GM12878 (cell line): ENCODE results near the gene BSND. TPM values are rescaled to one million over a fixed set of nuclear protein-coding genes. Genes with fewer than 3 reads are reported as not detected.

Experiments used
- ATAC-seq: fragments of 200-7000 bp; cut with Tn5 transposase; 3 replicates; pipeline ENCODE4 v1.9.1; 2020; ENCODE audit warnings: mild to moderate bottlenecking, moderate library complexity
- BruUV-seq: library from RNA; stranded (reverse); fragments of 400-500 nt; replicated peaks from 2 replicates; lab custom pipeline; 2021; lab: Mats Ljungman, UMichigan
- CTCF ChIA-PET: fragments of 300-600 bp; sonication (Branson Sonifier 250); formaldehyde crosslinking; extraction: SDS; loops from one replicate; lab custom pipeline; 2021; ENCODE audit warnings: inconsistent platforms; lab: Yijun Ruan, JAX
- POLR2A ChIA-PET: fragments of 350-600 bp; formaldehyde crosslinking; extraction: SDS; loops from one replicate; lab custom pipeline; 2021; ENCODE audit warnings: inconsistent platforms; lab: Charles Lee
- RAD21 ChIA-PET: fragments of 300-600 bp; sonication (Branson Sonifier 250); formaldehyde crosslinking; loops from one replicate; lab custom pipeline; 2023; ENCODE audit warnings: antibody characterized with exemption; ENCODE audit not compliant: unreplicated experiment; lab: Charles Lee
- SMC1A ChIA-PET: fragments of 300-600 bp; sonication (Branson Sonifier 250); formaldehyde crosslinking; loops from one replicate; lab custom pipeline; 2023; ENCODE audit not compliant: unreplicated experiment, uncharacterized antibody; lab: Charles Lee
- DNase-seq: peaks from one replicate; pipeline ENCODE4 v3.0.0-alpha.2; 2011; ENCODE audit warnings: low read depth, low spot score
- FAIRE-seq: peaks from 3 replicates; lab custom pipeline; 2011; peaks lifted over from hg19 to GRCh38; lab: Jason Lieb, UNC
- H2AFZ ChIP-seq: 2 replicates; pipeline ENCODE4 v1.6.0; 2011; ENCODE audit warnings: low read depth, low read length, control low read depth; ENCODE audit not compliant: control insufficient read depth
- H3K27ac ChIP-seq: 2 replicates; pipeline ENCODE4 v1.5.1; 2011; ENCODE audit warnings: control low read depth; ENCODE audit not compliant: control insufficient read depth, insufficient read depth
- H3K27me3 ChIP-seq, 2 experiments: replicated peaks in 1 of 2; 2 replicates each; pipeline versions ENCODE4 v1.6.0 to v1.6.1; 2011; ENCODE audit warnings: low read length in 1 of 2; ENCODE audit not compliant: control insufficient read depth in 2 of 2, insufficient read depth in 2 of 2
- H3K36me3 ChIP-seq, 2 experiments: 2 replicates each; pipeline ENCODE4 v1.5.1; 2011; ENCODE audit warnings: low read length in 1 of 2; ENCODE audit not compliant: control insufficient read depth in 2 of 2, insufficient read depth in 2 of 2
- H3K4me1 ChIP-seq: 2 replicates; pipeline ENCODE4 v1.6.1; 2011; ENCODE audit warnings: mild to moderate bottlenecking, low read length, moderate library complexity, mixed read lengths; ENCODE audit not compliant: control insufficient read depth, insufficient read depth
- H3K4me2 ChIP-seq: 2 replicates; pipeline ENCODE4 v1.6.0; 2011; ENCODE audit warnings: control low read depth; ENCODE audit not compliant: control insufficient read depth, insufficient read depth
- H3K4me3 ChIP-seq: fragments of 200-600 bp; sonication (generic); 2 replicates; pipeline ENCODE4 v1.5.1; 2016
- H3K79me2 ChIP-seq: 2 replicates; pipeline ENCODE4 v1.6.0; 2011; ENCODE audit warnings: low read length; ENCODE audit not compliant: control insufficient read depth, insufficient read depth
- H3K9ac ChIP-seq: 2 replicates; pipeline ENCODE4 v1.8.0; 2011; ENCODE audit warnings: low read length, control low read depth, mixed read lengths; ENCODE audit not compliant: control insufficient read depth, insufficient read depth
- H3K9me3 ChIP-seq: replicated peaks from 3 replicates; pipeline ENCODE4 v1.5.1; 2011; ENCODE audit warnings: mild to moderate bottlenecking, low read length; ENCODE audit not compliant: control insufficient read depth, insufficient read depth
- H4K20me1 ChIP-seq: 2 replicates; pipeline ENCODE4 v1.6.0; 2011; ENCODE audit not compliant: control insufficient read depth, insufficient read depth
- ATF2 ChIP-seq: IDR thresholded peaks from 2 replicates; pipeline ENCODE4 v1.6.1; 2012; ENCODE audit warnings: low read length, inconsistent platforms
- BMI1 ChIP-seq: fragments of 450-650 bp; IDR thresholded peaks from 2 replicates; pipeline ENCODE4 v1.6.1; 2016; ENCODE audit warnings: mild to moderate bottlenecking, moderate library complexity, borderline replicate concordance
- BRCA1 ChIP-seq: IDR thresholded peaks from 2 replicates; pipeline ENCODE4 v1.6.1; 2011; ENCODE audit warnings: low read depth, low read length, improper control_type of control experiment
- CBX5 ChIP-seq: sonication (generic); IDR thresholded peaks from 2 replicates; pipeline ENCODE4 v1.6.1; 2016; ENCODE audit warnings: low read depth, moderate library complexity, mild to moderate bottlenecking, inconsistent platforms
- CHD4 ChIP-seq: fragments of 200-600 bp; sonication (generic); IDR thresholded peaks from 2 replicates; pipeline ENCODE4 v1.6.1; 2016; ENCODE audit warnings: mild to moderate bottlenecking
- CREB1 ChIP-seq: IDR thresholded peaks from 2 replicates; pipeline ENCODE4 v1.6.1; 2012; ENCODE audit warnings: low read depth, mild to moderate bottlenecking, inconsistent platforms
- EGR1 ChIP-seq, 2 experiments: IDR thresholded peaks; 1 replicate in 1 of 2; 2 replicates in 1 of 2; pipeline ENCODE4 v1.6.1; 2011 to 2012; ENCODE audit warnings: low read depth in 2 of 2, low read length in 2 of 2, borderline replicate concordance in 1 of 2, mild to moderate bottlenecking in 1 of 2, moderate library complexity in 1 of 2
- ETV6 ChIP-seq, 2 experiments: fragments of 450-650 bp in 1 of 2; IDR thresholded peaks in 1 of 2; conservative IDR thresholded peaks in 1 of 2; 2 replicates each; pipeline ENCODE4 v1.6.1; 2014; ENCODE audit warnings: antibody characterized with exemption in 1 of 2, borderline replicate concordance in 1 of 2, low read depth in 1 of 2, mild to moderate bottlenecking in 1 of 2, moderate library complexity in 1 of 2
- GATAD2B ChIP-seq: fragments of 450-650 bp; conservative IDR thresholded peaks from 2 replicates; pipeline ENCODE4 v1.6.1; 2017; ENCODE audit warnings: low read depth, mild to moderate bottlenecking, moderate library complexity
- IKZF1 ChIP-seq: fragments of 450-650 bp; conservative IDR thresholded peaks from 2 replicates; pipeline ENCODE4 v1.6.1; 2017; ENCODE audit warnings: antibody characterized with exemption, mild to moderate bottlenecking
- NR2F1 ChIP-seq: fragments of 450-650 bp; conservative IDR thresholded peaks from 2 replicates; pipeline ENCODE4 v1.6.1; 2017; ENCODE audit warnings: mild to moderate bottlenecking
- TCF12 ChIP-seq: IDR thresholded peaks from 2 replicates; pipeline ENCODE4 v1.6.1; 2011; ENCODE audit warnings: low read depth, mild to moderate bottlenecking, low read length
- YY1 ChIP-seq: IDR thresholded peaks from 2 replicates; pipeline ENCODE4 v1.6.1; 2011; ENCODE audit warnings: low read depth, mild to moderate bottlenecking, low read length
- ZBED1 ChIP-seq: IDR thresholded peaks from 2 replicates; pipeline ENCODE4 v1.6.1; 2016; ENCODE audit warnings: borderline replicate concordance
- ZBTB11 ChIP-seq: fragments of 450-650 bp; formaldehyde crosslinking; IDR thresholded peaks from 2 replicates; pipeline ENCODE4 v1.5.0; 2022; ENCODE audit warnings: mild to moderate bottlenecking, missing genetic modification characterization
- ZBTB33 ChIP-seq: fragments of 450-650 bp; IDR thresholded peaks from 2 replicates; pipeline ENCODE4 v1.6.1; 2017; ENCODE audit warnings: mild to moderate bottlenecking
- WGBS: methylation state at CpG from one replicate; pipeline ENCODE4 v1.1.6; 2016; ENCODE audit warnings: low lambda C conversion rate; ENCODE audit not compliant: insufficient replicate concordance, insufficient coverage; ENCODE audit errors: missing lambda C conversion rate; 5-methylcytosine and 5-hydroxymethylcytosine counted together
- in situ Hi-C: fragments of 300-500 bp; cut with MboI; formaldehyde crosslinking; loops from 9 replicates; pipeline ENCODE4 v1.14.3; 2018; ENCODE audit warnings: mixed read lengths
- intact Hi-C: fragments of 100-400 bp; cut with micrococcal nuclease; formaldehyde crosslinking; loops from one replicate; pipeline ENCODE4 v1.14.2; 2022; ENCODE audit not compliant: unreplicated experiment
- polyA plus RNA-seq, 11 experiments: library from polyadenylated mRNA; depleted of rRNA in 4 of 11; unstranded in 6 of 11; stranded (reverse) in 5 of 11; fragments of >200 nt; fragmentation: Nextera tagmentation in 4 of 11; fragmentation: Illumina TruSeq in 1 of 11; extraction: Ambion mirVana in 4 of 11; extraction: Trizol in 1 of 11; gene quantifications; 1 replicate in 1 of 11; 2 replicates in 10 of 11; pipeline versions ENCODE4 v1.2.1 to v1.2.3, GENCODE V29; 2011 to 2016; ENCODE audit warnings: inconsistent platforms in 2 of 11, missing spikeins in 2 of 11, low read depth in 1 of 11
- total RNA-seq, 4 experiments: library from RNA; depleted of rRNA in 3 of 4; stranded (reverse); fragments of >200 nt in 3 of 4; fragmentation: Illumina TruSeq in 1 of 4; extraction: Trizol in 1 of 4; gene quantifications; 2 replicates each; pipeline versions ENCODE4 v1.2.1 to v1.2.3, GENCODE V29; 2013 to 2021

BSND gene
- total and polyA plus RNA-seq, 10 of the 15 experiments (the other 5 are each of a cell fraction or from before 2014, with no cell fraction given): not detected

- Histone ChIP-seq H3K4me3 (no peak overlapping the region), H2AFZ (no peak overlapping the region)
- in situ Hi-C loops: loop anchor here (5.0 kb wide), 1 partner anchor 44 kb away; no protein-coding TSS in a partner anchor
These were observed 2.9 kb upstream of the BSND start for GRCh38 chr1:54995835-54996234.

More at GRCh38 chr1:54995835-54996234, 2.9 kb upstream of the BSND start:
- DNase-seq (no peak), FAIRE-seq (no peak), ATAC-seq (no peak)
- H3K36me3 ChIP-seq: no peaks in the 10 kb centered on the region
- H3K27ac ChIP-seq: no peak overlapping the region
- peaks cover 2 to 5% of the 10 kb centered on the region in 2 experiments for H3K27me3 ChIP-seq
- no peaks in the 10 kb centered on the region for H3K9me3 ChIP-seq
- no peak for TF ChIP-seq BMI1
- no peak for TF ChIP-seq CHD4
- no peak for TF ChIP-seq ZBED1
- no peak for TF ChIP-seq CBX5
- no peak for TF ChIP-seq ETV6 (conservative IDR thresholded peaks at IDR 0.05 in 1 of 2, IDR thresholded peaks at IDR 0.05 in 1 of 2; ENCODE audit: borderline replicate concordance in 1 of 2, low read depth in 1 of 2)
- TF ChIP-seq CREB1: no peak
- TF ChIP-seq ZBTB33: no peak
- no peak for TF ChIP-seq NR2F1
- no peak for TF ChIP-seq BRCA1
- no peak for TF ChIP-seq TCF12
- TF ChIP-seq YY1: no peak
- no peak for TF ChIP-seq IKZF1
- no peak for TF ChIP-seq GATAD2B
- TF ChIP-seq ATF2: no peak
- TF ChIP-seq EGR1 (IDR thresholded peaks at IDR 0.05; ENCODE audit: borderline replicate concordance in 1 of 2, low read depth in 2 of 2, low read length in 2 of 2): no peak
- no peak for TF ChIP-seq ZBTB11 (CRISPR knock-in tag)
- SMC1A ChIA-PET: interaction anchor here (0.8 to 6.7 kb wide), 7 partner anchors 11 to 56 kb away, joined by 3 to 147 read pairs (median 6); no protein-coding TSS in a partner anchor
- 0 out of 2 replicates have a peak overlapping the region, but pooled peaks have one; percentile 3 for H3K4me2 ChIP-seq
- 16% methylated on average over 9 of the region's 9 CpGs for WGBS
- H3K79me2 ChIP-seq: no peaks in the 10 kb centered on the region
- intact Hi-C loops: loop anchor here (1.0 kb wide), 2 partner anchors 46 to 51 kb away; no protein-coding TSS in a partner anchor
- RAD21 ChIA-PET: interaction anchor here (1.4 to 5.0 kb wide), 2 partner anchors 38 to 48 kb away, joined by 5 to 156 read pairs; no protein-coding TSS in a partner anchor
- CTCF ChIA-PET: interaction anchor here (0.7 to 19.5 kb wide), 15 partner anchors 8 to 123 kb away, joined by 3 to 436 read pairs (median 5); no protein-coding TSS in a partner anchor
- H4K20me1 ChIP-seq: no peaks in the 10 kb centered on the region; the same call in 1 of the 2 replicates
- no TSS peak for BruUV-seq
- no peak overlapping the region for H3K9ac ChIP-seq
- POLR2A ChIA-PET: no interaction called here
- peaks cover 3% of the 10 kb centered on the region; the same call in 1 of the 2 replicates for H3K4me1 ChIP-seq
